ENCODE data around the gene TRABD2B.

DNA sequence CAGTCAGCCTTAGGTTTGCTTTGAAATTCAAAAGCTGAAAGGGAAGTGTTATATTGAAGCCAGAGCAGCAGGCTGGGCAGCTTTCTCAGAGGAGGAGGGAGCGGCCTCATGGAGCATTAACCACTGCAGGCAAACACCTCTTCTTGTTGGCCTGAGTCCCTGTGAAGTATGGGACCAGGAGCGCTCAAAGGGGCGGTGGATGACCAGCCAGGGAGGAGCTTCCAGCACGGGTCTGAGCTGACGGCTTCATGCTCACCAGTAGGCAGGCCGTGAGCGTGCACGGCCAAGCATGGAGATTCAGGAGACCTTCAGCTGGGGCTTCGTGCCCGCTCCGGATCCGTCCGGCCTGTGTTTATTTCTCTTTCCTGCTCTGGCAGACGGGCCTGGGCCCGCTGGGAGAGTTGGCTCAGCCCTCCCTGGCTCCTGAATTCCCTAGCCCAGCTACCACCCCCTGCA is 245.2 kb downstream of the TRABD2B start:
- TF ChIP-seq, protein P1, sequence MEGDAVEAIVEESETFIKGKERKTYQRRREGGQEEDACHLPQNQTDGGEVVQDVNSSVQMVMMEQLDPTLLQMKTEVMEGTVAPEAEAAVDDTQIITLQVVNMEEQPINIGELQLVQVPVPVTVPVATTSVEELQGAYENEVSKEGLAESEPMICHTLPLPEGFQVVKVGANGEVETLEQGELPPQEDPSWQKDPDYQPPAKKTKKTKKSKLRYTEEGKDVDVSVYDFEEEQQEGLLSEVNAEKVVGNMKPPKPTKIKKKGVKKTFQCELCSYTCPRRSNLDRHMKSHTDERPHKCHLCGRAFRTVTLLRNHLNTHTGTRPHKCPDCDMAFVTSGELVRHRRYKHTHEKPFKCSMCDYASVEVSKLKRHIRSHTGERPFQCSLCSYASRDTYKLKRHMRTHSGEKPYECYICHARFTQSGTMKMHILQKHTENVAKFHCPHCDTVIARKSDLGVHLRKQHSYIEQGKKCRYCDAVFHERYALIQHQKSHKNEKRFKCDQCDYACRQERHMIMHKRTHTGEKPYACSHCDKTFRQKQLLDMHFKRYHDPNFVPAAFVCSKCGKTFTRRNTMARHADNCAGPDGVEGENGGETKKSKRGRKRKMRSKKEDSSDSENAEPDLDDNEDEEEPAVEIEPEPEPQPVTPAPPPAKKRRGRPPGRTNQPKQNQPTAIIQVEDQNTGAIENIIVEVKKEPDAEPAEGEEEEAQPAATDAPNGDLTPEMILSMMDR (IDR thresholded peaks at IDR 0.05), result no peak
- no peak for TF ChIP-seq POLR2A (IDR thresholded peaks at IDR 0.05)
- TF ChIP-seq POLR2AphosphoS5 (IDR thresholded peaks at IDR 0.05), result no peak

Measured in breast epithelium (tissue), 3 donors.